Tibial nerve (tissue), 4 donors: Measurements from ENCODE around the gene CGN. TPM values are rescaled to one million over a fixed set of nuclear protein-coding genes. Genes with fewer than 3 reads are reported as not detected.

Source experiments
- DNase-seq, 2 donors: peaks; one replicate each; pipeline ENCODE4 v3.0.0-alpha.2; 2019; ENCODE audit warnings: low spot score in 2 of 2
- H3K27ac ChIP-seq, 4 donors: fragments of 200-600 bp; sonication (generic) in 3 of 4; one replicate each; pipeline ENCODE4 v1.5.1; 2017 to 2019; ENCODE audit warnings: mild to moderate bottlenecking in 1 of 4
- H3K27me3 ChIP-seq, 2 donors: fragments of 200-600 bp; sonication (generic) in 1 of 2; one replicate each; pipeline versions ENCODE4 v1.5.1 to v1.6.0; 2017 to 2019
- H3K36me3 ChIP-seq, 3 donors: fragments of 200-600 bp; sonication (generic); one replicate each; pipeline ENCODE4 v1.5.1; 2018 to 2019
- H3K4me1 ChIP-seq, 4 donors: fragments of 200-600 bp; sonication (generic) in 3 of 4; one replicate each; pipeline ENCODE4 v1.5.1; 2017 to 2019
- H3K4me3 ChIP-seq, 4 donors: fragments of 200-600 bp; sonication (generic) in 3 of 4; one replicate each; pipeline ENCODE4 v1.5.1; 2017 to 2019; ENCODE audit warnings: mild to moderate bottlenecking in 1 of 4, moderate library complexity in 1 of 4
- H3K9me3 ChIP-seq, 4 donors: fragments of 200-600 bp; sonication (generic) in 3 of 4; one replicate each; pipeline ENCODE4 v1.5.1; 2017 to 2019
- EP300 ChIP-seq, 2 donors: sonication (generic); formaldehyde crosslinking; IDR thresholded peaks; one replicate each; pipeline ENCODE4 v1.6.1; 2017; ENCODE audit warnings: antibody characterized with exemption in 2 of 2, mild to moderate bottlenecking in 1 of 2
- POLR2A ChIP-seq, 2 donors: fragments of 450-650 bp; IDR thresholded peaks; one replicate each; pipeline ENCODE4 v1.6.1; 2017; ENCODE audit warnings: antibody characterized with exemption in 2 of 2, mild to moderate bottlenecking in 2 of 2, moderate library complexity in 2 of 2
- WGBS, 2 donors: methylation state at CpG; one replicate each; pipeline ENCODE4 v1.1.5; 2018; 5-methylcytosine and 5-hydroxymethylcytosine counted together
- total RNA-seq, 4 donors: library from RNA; depleted of rRNA; stranded (reverse); fragments of >200 nt; gene quantifications; one replicate each; pipeline ENCODE4 v1.1.0, GENCODE V29; 2016
- TF ChIP-seq, protein P1 (sequence below), 5 experiments: fragments of 200-600 bp in 3 of 5; fragments of 450-650 bp in 2 of 5; sonication (generic) in 3 of 5; IDR thresholded peaks; one replicate each; pipeline ENCODE4 v1.5.1; 2016 to 2019; ENCODE audit warnings: antibody characterized with exemption in 5 of 5, mild to moderate bottlenecking in 3 of 5, moderate library complexity in 2 of 5

Gene CGN
- total RNA-seq, 4 donors from 2014 or later, result 0.63 to 4.9 (median 2.0) TPM

DNA sequence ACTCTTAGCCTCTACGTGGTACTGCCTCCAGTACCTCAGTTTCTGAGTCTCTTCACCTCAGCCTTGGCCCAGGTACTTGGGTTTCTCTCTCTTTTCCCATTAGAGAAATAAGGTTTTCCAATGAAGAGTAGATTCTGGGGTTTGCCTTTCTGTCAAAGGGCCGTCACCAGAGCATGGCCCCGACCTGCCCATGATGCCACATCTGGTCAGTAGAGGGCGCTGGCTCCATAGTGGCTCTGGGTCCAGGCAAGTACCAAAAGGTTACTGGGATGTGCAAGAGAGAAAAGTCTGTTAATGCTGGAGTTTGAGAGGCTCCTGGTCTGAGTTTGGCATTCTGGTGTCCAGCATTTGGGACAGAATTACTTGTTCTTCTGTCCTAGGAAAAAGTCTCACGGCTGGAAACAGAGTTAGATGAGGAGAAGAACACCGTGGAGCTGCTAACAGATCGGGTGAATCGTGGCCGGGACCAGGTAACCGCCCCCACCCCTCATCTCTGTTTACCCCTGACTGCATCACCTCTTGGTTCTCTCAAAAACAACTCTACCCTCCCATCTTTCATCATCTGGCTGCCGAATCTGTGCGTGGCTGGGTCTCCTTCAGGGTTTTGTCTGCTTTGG is 23.6 kb downstream of the CGN start:
- Histone ChIP-seq H3K9me3 (no peaks in the 10 kb centered on the region), H3K4me3 (no peak overlapping the region), H3K27ac (no peak overlapping the region), H3K27me3 (no peaks in the 10 kb centered on the region), H3K36me3 (peaks cover 0 to 20% (median 0%) of the 10 kb centered on the region in 3 donors), H3K4me1 (peaks cover 0 to 7% (median 1%) of the 10 kb centered on the region in 4 donors)
- WGBS, 2 donors, result 62 to 67% methylated on average over 12 of the region's 12 CpGs
- DNase-seq, result peak; percentile 78 to 90
- no peak for TF ChIP-seq POLR2A (IDR thresholded peaks at IDR 0.05)
- TF ChIP-seq, protein P1, sequence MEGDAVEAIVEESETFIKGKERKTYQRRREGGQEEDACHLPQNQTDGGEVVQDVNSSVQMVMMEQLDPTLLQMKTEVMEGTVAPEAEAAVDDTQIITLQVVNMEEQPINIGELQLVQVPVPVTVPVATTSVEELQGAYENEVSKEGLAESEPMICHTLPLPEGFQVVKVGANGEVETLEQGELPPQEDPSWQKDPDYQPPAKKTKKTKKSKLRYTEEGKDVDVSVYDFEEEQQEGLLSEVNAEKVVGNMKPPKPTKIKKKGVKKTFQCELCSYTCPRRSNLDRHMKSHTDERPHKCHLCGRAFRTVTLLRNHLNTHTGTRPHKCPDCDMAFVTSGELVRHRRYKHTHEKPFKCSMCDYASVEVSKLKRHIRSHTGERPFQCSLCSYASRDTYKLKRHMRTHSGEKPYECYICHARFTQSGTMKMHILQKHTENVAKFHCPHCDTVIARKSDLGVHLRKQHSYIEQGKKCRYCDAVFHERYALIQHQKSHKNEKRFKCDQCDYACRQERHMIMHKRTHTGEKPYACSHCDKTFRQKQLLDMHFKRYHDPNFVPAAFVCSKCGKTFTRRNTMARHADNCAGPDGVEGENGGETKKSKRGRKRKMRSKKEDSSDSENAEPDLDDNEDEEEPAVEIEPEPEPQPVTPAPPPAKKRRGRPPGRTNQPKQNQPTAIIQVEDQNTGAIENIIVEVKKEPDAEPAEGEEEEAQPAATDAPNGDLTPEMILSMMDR (IDR thresholded peaks at IDR 0.05), result peak; percentile 72 to 82 (median 76)

DNA sequence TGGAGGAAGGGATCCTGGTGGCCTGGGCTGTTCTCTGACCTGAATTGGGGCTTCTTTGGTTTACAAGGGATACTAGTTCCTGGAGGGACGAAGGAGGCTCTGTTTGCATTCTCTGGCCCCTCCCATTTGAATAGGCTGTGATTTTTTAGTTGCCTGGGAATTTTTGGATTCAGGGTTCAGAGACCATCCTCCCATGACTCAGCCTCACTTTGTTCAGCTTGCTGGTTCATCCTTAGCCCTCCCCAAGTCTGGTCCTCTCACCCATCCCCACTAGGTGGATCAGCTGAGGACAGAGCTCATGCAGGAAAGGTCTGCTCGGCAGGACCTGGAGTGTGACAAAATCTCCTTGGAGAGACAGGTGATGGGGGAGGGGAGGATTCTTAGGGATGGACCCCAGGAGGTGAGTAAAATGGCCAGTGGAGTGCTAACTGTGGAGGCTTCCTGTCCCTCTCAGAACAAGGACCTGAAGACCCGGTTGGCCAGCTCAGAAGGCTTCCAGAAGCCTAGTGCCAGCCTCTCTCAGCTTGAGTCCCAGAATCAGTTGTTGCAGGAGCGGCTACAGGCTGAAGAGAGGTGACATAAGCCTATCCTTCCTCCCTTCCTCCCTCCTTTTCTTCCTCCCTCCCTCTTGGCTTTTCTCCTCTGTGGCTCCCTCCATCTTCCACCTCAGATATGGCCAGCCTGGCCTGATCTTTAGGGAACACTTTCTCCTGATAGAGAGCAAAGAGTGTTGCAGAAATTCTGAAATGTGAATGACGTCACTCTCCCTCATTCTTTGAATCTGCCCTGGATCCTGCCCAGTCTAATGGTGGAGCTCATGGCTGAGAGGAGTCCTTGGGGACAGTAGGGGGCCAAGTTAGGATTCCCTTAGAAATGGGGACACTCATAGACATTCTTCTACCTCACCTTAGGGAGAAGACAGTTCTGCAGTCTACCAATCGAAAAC is 24.4 kb downstream of the CGN start:
- no peaks in the 10 kb centered on the region for H3K27me3 ChIP-seq
- H3K27ac ChIP-seq, result no peak overlapping the region
- TF ChIP-seq POLR2A (IDR thresholded peaks at IDR 0.05), result no peak
- TF ChIP-seq, protein P1 (IDR thresholded peaks at IDR 0.05), result no peak
- TF ChIP-seq EP300 (IDR thresholded peaks at IDR 0.05), result no peak
- 83 to 90% methylated on average over 6 of the region's 6 CpGs for WGBS, 2 donors
- peaks cover 0 to 9% (median 2%) of the 10 kb centered on the region in 4 donors for H3K4me1 ChIP-seq
- no peak overlapping the region for H3K4me3 ChIP-seq
- H3K9me3 ChIP-seq, result no peaks in the 10 kb centered on the region
- no peak for DNase-seq
- peaks cover 0 to 11% (median 0%) of the 10 kb centered on the region in 3 donors for H3K36me3 ChIP-seq

DNA sequence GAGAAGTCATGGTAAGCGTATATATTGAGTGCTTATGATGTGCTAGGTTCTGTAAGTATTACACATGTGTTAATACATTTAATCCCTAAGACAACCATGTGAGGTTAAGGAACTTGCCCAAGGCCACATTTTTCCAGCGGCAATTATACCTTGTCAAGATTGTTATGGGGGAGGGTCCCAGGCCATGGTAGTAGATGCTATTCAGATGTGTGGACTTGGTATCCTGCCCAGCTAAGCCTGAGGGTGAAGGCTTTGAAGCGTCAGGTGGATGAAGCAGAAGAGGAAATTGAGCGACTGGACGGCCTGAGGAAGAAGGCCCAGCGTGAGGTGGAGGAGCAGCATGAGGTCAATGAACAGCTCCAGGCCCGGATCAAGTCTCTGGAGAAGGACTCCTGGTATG is 25.3 kb downstream of the CGN start:
- no peak for DNase-seq
- no peak overlapping the region for H3K4me3 ChIP-seq
- H3K36me3 ChIP-seq, result peaks cover 0 to 3% (median 0%) of the 10 kb centered on the region in 3 donors
- no peak for TF ChIP-seq EP300 (IDR thresholded peaks at IDR 0.05)
- TF ChIP-seq POLR2A (IDR thresholded peaks at IDR 0.05), result no peak
- TF ChIP-seq, protein P1 (IDR thresholded peaks at IDR 0.05), result no peak
- no peaks in the 10 kb centered on the region for H3K27me3 ChIP-seq
- no peaks in the 10 kb centered on the region for H3K9me3 ChIP-seq
- peaks cover 0 to 18% (median 2%) of the 10 kb centered on the region in 4 donors for H3K4me1 ChIP-seq
- no peak overlapping the region for H3K27ac ChIP-seq
- 91 to 93% methylated on average over 7 of the region's 7 CpGs for WGBS, 2 donors

DNA sequence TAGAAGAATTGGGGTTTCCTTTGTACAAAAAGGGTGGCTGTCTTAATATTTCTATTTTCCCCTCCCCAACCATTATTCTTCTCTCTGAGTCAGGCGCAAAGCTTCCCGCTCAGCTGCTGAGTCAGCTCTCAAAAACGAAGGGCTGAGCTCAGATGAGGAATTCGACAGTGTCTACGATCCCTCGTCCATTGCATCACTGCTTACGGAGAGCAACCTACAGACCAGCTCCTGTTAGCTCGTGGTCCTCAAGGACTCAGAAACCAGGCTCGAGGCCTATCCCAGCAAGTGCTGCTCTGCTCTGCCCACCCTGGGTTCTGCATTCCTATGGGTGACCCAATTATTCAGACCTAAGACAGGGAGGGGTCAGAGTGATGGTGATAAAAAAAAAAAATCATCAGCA is 25.9 kb downstream of the CGN start:
- H3K36me3 ChIP-seq, result peaks cover 0 to 3% (median 0%) of the 10 kb centered on the region in 3 donors
- H3K27me3 ChIP-seq, result no peaks in the 10 kb centered on the region
- H3K9me3 ChIP-seq, result no peaks in the 10 kb centered on the region
- peaks cover 0 to 21% (median 2%) of the 10 kb centered on the region in 4 donors for H3K4me1 ChIP-seq
- H3K4me3 ChIP-seq, result no peak overlapping the region
- TF ChIP-seq, protein P1 (IDR thresholded peaks at IDR 0.05), result no peak
- TF ChIP-seq EP300 (IDR thresholded peaks at IDR 0.05) (no peak), POLR2A (IDR thresholded peaks at IDR 0.05) (no peak)
- WGBS, 2 donors, result 72 to 80% methylated on average over 9 of the region's 9 CpGs
- no peak for DNase-seq
- no peak overlapping the region for H3K27ac ChIP-seq
